GM18951 (cell line): ENCODE measurements around the gene KY.

ENCODE experiments used
- POLR2A ChIP-seq: IDR thresholded peaks from 4 replicates; pipeline ENCODE4 v1.6.1; 2011; ENCODE audit warnings: mild to moderate bottlenecking; ENCODE audit not compliant: insufficient read length, insufficient read depth; ENCODE audit errors: extremely low read depth
- in situ Hi-C: fragments of 300-500 bp; cut with MboI; formaldehyde crosslinking; loops from one replicate; pipeline ENCODE4 v1.12.0; 2022; ENCODE audit warnings: low sequenced_read_pairs, mixed read lengths, inconsistent platforms; ENCODE audit not compliant: unreplicated experiment

Gene KY, protein sequence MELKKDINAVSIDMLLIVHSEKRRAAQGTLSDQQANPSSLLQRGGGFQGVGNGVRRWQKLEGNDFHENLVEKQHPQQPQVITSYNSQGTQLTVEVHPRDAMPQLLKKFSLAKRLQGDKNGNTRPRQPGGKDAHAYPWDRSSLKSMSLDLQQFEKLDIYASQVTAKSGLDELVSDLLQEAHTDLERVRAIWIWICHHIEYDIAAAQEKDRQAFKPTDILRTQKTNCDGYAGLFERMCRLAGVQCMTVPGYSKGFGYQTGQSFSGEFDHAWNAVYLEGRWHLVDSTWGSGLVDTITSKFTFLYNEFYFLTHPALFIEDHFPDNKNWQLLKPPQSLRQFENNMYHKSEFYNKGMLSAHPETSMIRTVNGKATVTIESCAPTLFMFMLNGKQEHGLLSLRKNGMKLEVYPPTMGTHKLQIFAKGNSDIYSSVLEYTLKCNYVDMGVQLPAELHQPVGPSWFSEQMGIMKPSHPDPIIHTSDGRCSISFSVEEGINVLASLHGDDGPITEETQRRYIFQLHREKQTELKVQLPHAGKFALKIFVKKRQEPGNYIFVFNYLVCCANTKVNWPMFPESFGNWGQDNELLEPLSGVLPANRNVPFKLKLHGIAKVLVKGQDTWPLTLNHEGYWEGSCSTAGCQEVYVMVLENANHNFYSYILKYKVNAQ

GRCh38 chr3:134650431-134651346 is at the start of gene KY:
KY (minus strand) TSS chr3:134651022; CDS start chr3:134650960, 62 bp downstream.
- TF ChIP-seq POLR2A: no peak
- in situ Hi-C loops: no loop called here

GRCh38 chr3:134699721-134700120 is 48.9 kb upstream of the KY start:
- TF ChIP-seq POLR2A: no peak
- in situ Hi-C loops: no loop called here

GRCh38 chr3:134699141-134699711 is 48.4 kb upstream of the KY start:
- in situ Hi-C loops: no loop called here
- no peak for TF ChIP-seq POLR2A

- in situ Hi-C loops: no loop called here
- no peak for TF ChIP-seq POLR2A
These were observed 47.2 kb upstream of the KY start for GRCh38 chr3:134697830-134698689.

DNA sequence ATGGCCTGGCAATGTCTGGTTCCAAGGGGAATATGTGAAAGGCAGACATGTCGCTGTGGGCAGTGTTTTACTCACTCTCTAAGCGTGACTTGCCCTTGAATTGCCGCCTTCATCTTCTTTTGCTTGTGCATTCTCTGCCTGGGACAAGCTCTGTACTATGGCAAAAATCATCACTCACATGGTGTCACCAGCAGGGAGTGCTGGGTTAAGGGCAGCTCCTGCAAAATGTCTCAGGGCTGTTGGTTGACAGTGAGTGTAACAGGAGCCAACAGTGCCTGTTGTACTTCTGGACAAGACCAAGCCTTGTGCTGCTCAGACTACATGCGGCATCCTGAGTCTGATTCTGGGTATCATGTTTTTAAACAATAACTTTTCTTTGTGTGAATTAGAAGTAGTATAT is 45.3 kb upstream of the KY start:
- no peak for TF ChIP-seq POLR2A
- in situ Hi-C loops: no loop called here

- in situ Hi-C loops: no loop called here
- TF ChIP-seq POLR2A: no peak
These were observed 44.2 kb upstream of the KY start for GRCh38 chr3:134694946-134695543.

- in situ Hi-C loops: no loop called here
- TF ChIP-seq POLR2A: no peak
These were observed 43.6 kb upstream of the KY start for GRCh38 chr3:134694466-134694865.

DNA sequence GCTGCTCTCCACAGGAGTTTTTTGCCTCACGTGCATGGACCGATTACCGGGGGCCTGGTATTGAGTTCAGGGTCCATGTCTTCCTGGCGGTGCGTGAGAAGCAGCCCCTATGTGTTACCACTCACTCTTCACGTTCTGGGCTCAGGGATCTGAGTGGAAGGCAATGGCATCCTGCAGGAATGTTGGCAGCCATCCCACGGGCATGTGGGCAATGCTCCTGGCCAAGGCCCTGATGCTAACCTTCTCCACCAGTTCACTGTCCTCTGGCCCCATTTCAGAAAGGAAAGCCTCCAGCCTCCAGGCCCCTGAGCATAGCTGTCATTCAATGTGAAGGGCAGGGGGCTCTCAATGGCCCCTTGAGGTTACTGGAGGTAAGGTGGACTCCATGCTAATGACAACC is 43.0 kb upstream of the KY start:
- TF ChIP-seq POLR2A: no peak
- in situ Hi-C loops: no loop called here

DNA sequence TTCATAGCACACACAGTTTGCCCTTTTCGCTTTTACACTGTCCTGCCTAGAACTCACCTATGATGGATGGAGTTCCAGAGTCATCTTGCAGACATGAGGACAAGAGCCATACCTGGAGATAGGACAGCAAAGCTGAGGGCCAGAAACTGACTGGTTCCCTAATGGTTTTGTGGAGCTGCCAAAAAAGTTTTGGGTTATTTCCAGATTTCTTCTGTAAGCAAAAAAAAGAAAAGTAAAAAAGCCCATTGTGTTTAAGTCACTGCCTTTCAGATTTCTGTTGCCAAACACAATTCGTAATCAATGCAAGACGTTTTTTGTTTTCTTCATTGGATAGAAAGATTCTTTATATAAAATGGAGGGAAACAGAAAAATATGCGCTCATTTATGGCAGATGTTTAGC is 42.4 kb upstream of the KY start:
- in situ Hi-C loops: no loop called here
- no peak for TF ChIP-seq POLR2A

- in situ Hi-C loops: no loop called here
- TF ChIP-seq POLR2A: no peak
These were observed 39.4 kb upstream of the KY start for GRCh38 chr3:134690226-134690625.

GRCh38 chr3:134687642-134688041 is 36.8 kb upstream of the KY start:
- TF ChIP-seq POLR2A: no peak
- in situ Hi-C loops: no loop called here
